GM19438 (cell line): ENCODE results near the gene THRB.

Experiments used
- ATAC-seq: cut with Tn5 transposase; IDR thresholded peaks from one replicate; pipeline ENCODE4 v1.9.1; 2021; ENCODE audit warnings: low read depth; ENCODE audit not compliant: unreplicated experiment

THRB gene

GRCh38 chr3:24086206-24086605, 408.4 kb downstream of the THRB start:
- ATAC-seq, result no peak

- no peak for ATAC-seq
Observed at GRCh38 chr3:24072193-24072592, 422.5 kb downstream of the THRB start.

- ATAC-seq, result no peak
Observed at GRCh38 chr3:24069045-24069444, 425.6 kb downstream of the THRB start.

- no peak for ATAC-seq
Observed at GRCh38 chr3:24067483-24067882, 427.2 kb downstream of the THRB start.
